GM19351 (cell line): ENCODE measurements around the gene PLEKHM3.
"Not testable (repeated sequence)": the region's sequence is repeated elsewhere in the genome, so short reads cannot be mapped to it uniquely, and the experiment has no call there.

Experiments used
- ATAC-seq: cut with Tn5 transposase; IDR thresholded peaks from one replicate; pipeline ENCODE4 v1.9.1; 2021; ENCODE audit warnings: mild to moderate bottlenecking, moderate library complexity; ENCODE audit not compliant: unreplicated experiment

PLEKHM3 gene

DNA sequence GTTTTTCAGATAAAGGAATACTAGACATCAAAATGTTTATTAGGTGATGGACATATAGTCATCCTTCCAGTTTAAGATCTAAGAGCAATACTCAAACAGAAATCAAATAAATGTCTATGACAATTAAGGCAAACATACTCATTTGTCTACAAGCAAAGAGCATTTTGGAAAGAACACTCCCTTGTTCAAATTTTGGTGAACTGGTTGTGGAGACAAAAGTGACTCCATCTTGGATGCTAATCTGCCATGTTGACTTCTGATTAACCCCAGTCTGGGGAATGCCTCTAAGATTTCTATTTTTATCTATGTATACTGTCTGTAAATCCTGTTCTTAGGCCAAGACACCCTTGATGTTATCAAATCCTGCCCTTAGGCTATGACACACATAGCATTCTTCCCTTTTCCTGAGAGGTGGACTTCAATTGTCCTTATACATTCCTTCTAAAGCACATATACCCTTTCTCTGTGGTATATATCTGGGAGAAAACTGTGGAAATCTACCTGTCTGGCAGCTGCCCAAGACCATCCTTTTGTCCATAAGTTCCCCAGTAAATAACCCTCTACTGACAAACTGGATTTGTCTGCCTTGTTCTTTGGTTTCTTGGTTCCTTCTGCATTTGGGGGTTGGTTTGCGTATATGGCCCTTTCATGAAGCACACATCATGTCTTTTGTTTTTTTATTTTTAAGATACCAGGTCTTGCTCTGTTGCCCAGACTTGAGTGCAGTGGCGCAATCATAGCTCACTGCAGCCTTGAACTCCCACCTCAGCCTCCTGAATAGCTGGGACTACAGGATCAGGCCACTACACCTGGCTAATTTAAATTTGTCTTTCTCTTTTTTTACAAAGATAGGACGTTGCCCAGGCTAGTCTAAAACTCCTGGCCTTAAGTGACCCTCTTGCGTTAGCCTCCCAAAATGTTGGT, 12.5 kb upstream of the PLEKHM3 start:
- no peak for ATAC-seq

DNA sequence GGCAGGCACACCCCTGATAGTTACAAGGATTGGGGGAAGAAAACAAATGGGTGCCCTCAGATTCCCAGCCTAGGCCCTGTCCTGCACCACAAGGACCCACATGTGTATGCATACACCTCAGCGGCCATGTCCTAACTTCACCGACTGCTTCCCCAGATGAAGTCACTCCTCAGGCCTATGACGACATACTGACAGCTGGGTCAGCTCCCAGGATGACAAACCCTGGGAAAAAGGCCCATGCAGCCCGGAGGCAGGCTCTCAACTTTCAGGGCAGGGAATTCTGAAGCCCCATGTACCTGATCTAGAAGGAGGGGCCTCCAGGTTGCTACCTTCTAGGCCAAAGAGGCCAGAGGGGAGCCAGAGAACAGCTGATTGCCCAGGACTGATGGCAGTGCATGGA, 11.0 kb upstream of the PLEKHM3 start:
- ATAC-seq, result no peak

DNA sequence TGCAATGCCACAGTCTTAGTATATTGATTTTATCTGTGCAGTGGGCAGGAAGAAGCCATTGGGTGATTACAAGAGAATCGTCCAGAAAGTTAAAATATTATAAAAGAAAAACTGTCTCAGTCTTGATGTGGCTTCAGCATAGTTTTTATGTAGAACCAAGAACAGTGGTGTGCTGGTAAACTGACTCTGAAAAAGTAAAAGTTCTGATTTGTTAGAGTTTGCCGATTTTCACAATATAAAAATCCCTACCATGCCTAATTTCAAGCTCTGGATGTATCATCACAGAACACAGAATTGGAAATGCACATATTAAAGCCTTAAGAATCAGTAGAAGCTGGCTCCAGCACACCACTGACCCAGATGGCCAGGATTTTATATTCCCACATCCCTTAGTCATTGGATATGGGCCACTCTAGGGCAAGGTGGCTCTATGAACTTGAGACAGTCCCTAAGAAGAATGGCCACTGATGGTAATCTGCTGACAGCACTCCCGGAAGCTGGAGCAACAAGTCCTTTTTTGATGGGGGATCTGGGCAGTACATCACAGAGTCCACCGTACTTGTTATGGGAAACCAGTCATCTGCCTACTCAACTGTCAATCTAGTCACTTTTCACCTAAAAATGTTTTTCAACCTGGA, 9.3 kb upstream of the PLEKHM3 start:
- no peak for ATAC-seq

DNA sequence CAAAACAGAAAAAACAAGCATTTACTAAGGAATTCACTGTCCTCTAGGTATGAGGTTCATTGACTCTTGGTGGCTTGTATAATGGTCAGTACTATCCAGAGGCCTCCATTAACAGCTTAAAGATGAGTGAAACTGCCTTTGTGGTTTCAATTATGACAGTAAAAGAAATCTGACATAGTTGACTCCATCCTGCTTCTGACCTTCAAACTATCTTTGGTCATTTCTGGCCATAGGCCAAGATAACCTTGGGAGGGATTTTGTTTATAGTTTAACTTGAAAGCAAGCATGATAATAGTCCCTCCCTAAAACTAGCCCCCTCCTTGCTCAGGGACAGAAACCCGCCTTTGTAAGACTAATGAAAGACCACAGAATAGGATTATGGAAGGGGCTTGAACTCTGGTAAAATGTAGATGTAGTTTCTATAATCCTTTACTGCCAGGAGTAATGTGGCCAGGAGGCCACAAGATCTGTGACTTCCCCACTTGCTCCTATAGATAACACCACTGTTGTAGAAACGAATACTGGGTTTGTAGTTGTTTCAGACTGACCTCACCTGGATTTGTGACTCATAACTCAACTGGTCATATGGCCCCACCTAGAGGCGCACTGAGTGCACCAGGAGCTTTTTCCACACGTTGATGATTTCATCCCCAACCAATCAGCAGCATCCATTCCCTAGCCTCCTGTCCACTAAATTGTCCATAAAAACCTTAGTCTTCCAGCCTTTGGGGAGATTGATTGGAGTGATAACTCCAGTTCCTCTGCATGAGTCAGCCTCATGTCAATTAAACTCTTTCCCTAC, 8.6 kb upstream of the PLEKHM3 start:
- ATAC-seq, result peak; percentile 95

DNA sequence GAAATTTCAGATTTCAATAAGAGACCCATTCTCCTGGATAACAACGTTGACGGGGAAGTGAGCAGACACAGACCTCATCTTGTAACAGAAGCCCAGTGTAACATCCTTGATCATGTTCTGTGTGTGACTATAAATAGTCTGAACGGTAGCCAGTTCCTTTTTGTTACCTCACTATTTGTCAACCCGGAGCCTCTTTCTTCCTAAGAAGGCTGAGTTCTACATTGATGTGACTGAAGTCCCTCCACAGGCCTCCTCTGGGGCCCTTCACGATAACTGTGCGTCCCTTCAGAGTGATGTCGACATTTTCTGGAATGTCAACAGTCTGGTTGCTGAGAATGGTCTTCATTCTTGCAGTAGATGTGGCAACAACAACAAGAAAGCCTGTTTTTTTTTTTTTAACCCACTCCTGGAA, 6.3 kb upstream of the PLEKHM3 start:
- ATAC-seq, result no peak

DNA sequence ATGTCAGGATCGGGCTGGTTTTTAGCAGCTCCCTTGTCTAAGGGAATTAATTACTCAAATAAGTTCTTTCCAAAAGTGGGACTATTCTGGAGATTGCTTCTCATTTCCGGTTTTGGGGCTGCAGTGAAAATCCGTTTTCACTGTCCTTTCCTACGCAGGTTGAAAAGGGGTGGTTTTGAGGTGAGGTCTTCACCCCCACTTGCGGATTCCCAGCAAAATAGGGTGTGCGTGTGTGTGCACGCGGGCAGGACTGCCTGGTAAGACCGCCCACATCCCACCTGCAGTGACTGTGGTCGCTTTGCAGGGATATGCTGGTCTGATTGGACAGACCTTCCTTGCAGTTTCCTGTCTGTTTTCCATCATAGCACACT, 472 bp upstream of the PLEKHM3 start:
- ATAC-seq, result peak; percentile 33

DNA sequence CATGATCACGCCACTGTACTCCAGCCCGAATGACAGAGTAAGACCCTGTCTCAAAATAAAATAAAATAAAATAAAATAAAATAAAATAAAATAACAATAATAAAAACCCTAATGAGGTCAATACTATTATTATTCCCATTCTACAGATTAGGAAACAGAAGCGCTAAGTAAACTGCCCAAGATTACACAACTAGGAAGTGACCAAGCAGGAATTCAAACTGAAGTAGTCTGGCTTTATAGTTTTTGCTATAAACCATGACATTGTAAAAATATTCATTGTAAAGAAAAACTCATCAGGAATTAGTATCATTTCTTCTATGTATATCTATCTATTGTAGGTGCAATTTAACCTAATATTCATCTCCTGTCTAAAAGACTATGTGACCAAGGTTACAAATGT, 1.2 kb downstream of the PLEKHM3 start:
- ATAC-seq, result no peak

DNA sequence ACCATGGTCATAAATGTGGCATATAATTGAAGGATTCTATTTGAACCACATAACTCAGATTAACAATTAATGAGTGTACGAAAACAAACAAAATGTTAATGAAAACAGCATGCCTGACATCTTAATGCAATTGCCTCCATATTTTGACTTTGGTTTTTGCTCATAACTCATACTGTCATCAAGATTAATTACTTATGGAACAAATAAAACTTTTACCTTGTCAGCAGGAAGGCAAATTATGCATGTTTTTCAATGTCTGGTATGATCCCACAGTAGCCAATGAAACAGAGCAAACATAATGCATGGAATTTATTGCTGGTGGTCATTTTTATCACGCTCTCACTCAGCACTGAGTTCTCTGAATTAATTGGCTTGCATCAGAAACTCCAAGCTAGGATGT, 5.1 kb downstream of the PLEKHM3 start:
- no peak for ATAC-seq

DNA sequence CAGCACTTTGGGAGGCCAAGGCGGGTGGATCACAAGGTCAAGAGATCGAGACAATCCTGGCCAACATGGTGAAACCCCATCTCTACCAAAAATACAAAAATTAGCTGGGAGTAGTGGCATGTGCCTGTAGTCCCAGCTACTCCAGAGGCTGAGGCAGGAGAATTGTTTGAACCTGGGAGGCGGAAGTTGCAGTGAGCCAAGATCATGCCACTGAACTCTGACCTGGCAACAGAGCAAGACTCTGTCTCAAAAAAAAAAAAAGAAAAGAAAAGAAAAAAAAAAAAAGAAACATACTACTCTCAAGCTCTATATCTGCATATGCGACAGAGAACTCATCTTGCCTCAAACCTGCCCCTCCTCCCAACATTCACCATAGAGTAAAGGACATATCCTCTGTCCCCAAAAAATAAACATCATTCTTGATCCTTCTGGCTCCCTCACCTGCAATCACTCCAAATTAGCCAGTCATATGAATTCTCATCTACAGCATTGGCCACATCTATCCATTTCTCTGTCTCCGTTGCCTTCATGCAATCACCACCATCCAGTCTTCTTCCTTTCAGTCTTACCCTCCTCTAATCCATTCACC, 7.1 kb downstream of the PLEKHM3 start:
- not testable (repeated sequence) for ATAC-seq

DNA sequence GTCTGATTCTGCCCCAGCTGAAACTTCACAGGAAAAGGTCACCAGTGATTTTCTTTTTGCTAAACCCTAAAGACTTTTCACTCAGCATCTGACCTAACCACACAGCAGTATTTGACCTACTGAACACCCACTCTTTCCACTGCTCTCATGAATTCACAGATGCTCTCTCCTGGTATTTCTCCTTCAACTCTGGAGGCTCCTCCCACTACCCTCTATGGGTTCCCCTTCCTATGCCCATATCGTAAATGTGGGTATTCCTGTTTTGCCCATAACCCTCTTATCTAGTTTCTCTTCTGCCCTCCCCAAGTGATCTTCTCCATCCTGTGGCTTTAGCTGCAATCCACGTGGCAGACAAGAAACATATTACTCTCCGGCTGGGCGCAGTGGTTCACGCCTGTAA, 7.6 kb downstream of the PLEKHM3 start:
- no peak for ATAC-seq

DNA sequence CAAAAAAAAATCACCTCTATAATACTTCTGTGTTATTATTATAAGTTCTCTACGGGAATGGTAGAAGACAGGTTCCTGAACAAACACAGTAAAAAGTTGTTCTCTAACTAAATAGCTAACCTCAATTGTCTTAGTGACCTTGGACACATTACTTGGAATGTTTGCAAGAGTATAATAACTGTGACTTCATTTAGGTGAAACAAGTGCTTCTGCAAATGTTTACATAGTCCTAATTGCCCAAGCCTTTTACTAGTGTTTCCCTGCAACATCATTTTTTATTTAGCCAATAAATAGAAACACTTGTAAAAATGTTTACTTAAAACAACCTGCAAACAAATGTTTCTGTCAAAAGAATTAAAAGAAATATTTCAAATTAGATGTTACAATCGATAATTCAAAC, 9.9 kb downstream of the PLEKHM3 start:
- no peak for ATAC-seq

DNA sequence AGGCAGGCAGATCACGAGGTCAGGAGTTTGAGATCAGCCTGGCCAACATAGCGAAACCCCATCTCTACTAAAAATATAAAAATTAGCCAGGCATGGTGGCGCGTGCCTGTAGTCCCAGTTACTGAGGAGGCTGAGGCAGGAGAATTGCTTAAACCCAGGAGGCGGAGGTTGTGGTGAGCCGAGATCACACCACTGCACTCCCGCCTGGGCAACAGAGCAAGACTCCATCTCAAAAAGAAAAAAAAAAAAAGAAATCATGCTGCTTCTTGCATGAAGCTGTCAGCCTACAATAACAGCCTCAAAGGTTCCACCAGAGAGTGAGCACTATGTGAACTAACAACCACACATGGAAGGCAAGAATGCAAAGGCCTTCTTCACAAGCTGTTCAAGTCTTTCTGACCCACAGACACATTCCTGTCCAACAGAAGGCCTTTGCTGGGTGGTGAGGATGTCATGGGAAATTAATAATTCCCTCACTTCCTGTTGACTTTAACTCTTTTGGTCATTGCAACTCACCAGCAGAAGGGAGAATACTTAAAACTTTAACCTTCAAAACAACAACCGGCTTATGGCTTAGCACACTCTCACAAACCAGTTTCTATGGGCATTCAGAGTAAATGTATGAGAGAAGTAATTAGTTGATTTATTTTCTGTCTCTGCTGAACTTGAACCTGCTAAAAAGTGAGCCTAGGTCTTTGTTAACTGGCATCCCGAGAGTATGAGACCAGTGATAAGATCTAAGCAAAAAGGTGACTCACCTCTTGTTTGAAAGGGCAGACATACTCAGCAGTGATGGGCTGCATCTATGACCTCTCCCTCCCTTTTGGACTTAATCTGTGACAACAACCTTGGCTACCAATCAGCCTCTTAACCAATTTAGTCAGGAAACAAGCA, 11.8 kb downstream of the PLEKHM3 start:
- ATAC-seq, result no peak

DNA sequence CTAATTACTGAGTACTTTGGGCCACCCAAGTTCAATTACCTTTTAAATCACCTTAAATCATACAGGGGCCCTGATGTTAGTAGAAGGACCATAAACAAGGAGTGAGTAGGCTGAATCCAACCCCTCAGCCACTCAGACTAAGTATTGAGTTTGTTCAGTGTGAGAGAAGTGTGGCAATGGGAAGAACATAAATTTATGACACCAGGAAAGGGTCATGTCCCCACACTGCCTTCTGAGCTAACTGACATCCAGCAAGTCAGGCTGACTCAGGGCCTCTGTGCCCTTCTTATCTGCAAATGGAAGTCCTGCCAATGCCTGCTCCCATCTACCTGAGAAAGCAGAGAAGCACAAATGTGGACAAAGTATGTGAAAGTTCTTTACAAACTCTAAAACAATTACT, 12.9 kb downstream of the PLEKHM3 start:
- no peak for ATAC-seq

DNA sequence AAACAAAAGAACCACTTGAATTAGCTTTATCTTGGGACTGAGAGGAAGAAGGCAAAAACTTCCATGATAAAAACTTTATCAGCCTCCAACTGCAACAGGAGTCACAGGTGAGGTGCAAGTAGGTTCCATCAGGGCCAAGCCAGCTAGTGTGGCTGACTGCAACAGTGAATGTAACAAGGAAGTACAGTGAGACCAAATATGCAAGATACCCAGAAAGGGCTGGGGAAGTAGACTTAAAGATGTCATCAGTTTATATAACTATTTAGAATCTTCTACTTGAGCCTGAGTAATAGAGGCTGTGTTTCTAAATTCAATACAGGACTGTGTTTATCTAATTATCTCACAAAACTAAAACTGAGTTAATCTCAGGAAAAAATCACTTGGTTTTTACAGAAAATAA, 14.8 kb downstream of the PLEKHM3 start:
- no peak for ATAC-seq

DNA sequence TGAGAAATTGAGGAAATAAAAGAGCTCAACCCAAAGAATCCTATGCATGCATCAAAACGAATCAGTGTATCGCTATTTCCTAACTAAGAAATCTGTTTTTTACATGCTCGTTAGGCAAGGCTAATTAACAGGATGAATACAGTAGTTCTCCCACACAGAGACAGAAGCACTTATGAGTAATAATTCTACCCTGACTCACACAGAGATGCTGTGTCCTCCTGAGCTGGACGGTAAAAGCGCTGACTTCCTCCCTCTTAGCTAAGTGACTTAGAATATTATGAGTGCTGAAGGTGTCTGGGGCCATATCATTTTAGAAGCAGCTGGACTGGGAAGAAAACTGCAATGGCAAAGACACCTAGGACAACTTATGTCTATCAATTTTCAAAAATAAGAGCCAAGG, 18.5 kb downstream of the PLEKHM3 start:
- no peak for ATAC-seq

DNA sequence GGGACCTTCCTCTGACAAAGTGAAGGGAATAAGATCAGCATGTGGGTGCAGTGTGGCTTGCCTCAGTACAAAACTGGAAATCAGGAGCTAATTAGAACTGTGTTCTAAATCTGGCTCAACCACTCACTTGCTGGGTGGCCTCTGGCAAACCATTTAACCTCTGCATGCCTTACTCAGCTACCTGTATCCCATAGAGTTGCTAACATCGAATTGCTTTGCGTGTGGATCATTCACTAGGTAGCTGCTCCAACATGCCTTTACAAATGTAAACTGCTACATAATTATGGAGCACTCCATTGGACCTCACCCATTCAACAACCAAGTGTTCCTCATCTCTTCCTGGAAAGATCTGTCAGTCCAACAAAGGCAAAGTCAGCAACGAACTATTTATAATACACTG, 19.0 kb downstream of the PLEKHM3 start:
- no peak for ATAC-seq

DNA sequence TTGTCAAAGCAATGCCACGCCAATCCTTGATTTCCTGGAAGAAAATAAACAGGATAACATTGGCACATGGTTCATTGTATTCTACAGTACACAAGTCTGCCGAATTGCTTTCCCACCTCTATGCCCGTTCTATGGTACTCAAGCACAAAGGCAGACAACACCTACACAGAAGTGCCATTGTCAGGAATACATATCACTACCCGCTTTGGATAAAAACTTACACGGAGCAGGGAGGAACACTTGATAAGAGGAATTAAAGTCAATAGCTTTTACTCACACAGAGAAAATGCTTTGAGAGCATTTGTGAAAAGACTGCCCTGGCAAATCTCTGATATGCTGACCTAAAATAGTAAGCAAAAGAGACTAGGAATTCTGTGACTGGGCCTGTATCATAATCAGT, 23.4 kb downstream of the PLEKHM3 start:
- no peak for ATAC-seq

DNA sequence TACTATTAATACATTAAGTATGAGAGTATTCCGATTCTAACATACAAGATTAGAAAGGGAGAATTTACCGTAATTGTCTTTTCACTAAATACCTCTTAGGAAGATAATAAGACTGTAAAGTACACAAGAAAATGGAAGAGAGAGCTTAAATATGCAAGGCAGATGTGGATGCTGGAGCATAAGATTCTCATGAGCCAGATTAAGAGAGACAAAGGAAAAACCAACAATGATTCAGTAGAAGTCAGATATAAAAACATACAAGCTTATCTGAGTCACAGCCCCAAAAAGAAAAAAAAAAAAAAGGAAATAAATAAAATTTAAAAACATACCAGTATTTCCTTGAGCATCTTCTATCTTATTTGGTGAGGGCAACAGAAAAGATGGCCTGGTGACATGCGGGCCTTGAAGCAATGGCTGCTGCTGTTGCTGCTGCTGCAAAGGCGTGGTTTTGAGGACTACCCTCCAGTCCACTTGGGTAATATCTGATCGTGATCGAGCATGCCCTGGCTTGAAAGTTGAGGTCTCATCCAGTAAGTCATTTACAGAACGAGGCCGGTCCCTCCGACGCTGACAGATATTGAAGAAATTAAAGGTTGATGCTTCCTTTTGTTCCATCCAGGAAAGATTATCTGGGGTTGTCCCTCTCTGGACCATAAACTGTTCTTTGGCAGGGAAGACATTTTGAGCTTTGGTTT, 24.5 kb downstream of the PLEKHM3 start:
- no peak for ATAC-seq

DNA sequence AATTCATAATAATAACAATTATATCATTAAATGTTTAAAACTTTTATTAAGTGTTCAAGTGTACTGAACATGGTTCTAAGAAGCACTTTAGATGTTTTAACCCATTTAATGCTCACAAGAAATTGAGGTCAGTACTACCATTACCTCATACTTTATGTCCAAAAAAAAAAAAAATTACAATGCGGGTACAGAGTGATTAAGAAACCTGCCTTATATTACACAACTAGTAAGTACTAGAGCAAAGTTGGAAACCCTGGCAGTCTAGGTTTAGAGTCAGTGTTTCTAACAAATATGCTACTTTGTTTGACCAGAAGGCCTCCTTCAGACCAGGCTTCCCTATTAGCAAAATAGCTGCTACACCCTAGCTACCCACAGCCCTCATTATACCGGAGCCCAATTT, 28.5 kb downstream of the PLEKHM3 start:
- no peak for ATAC-seq

DNA sequence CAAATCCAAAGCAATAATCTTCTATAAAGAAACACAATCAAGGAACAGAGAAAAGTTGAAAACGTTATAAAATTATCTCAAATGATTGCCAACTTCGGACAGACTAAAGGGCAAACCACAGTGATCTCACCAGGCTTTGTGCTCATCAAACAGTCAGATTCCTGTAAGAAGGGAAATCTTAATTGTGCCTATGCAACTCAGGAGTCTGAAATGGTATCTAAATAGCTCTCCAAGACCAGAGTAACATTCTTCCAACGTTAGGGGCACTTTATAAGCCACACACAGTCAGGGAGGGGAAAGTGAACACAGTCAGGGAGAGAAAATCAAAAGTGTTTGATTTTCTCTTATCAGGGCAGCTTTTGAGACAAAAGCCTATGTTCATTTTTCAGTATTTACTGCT, 29.4 kb downstream of the PLEKHM3 start:
- ATAC-seq, result no peak
